Astrocyte (in vitro differentiated cells and primary cell): ENCODE data around the gene APBA2. TPM values are rescaled to one million over a fixed set of nuclear protein-coding genes. Genes with fewer than 3 reads are reported as not detected.

Experiments used
- DNase-seq: peaks from one replicate; pipeline ENCODE4 v3.0.0-alpha.2; 2010; ENCODE audit warnings: low read depth
- FAIRE-seq: peaks from 2 replicates; lab custom pipeline; 2011; peaks lifted over from hg19 to GRCh38; lab: Jason Lieb, UNC
- H2AFZ ChIP-seq: 2 replicates; pipeline ENCODE4 v1.6.0; 2012; ENCODE audit warnings: low read depth, low read length, inconsistent platforms
- H3K27ac ChIP-seq: 2 replicates; pipeline ENCODE4 v1.5.1; 2011; ENCODE audit warnings: low read depth, low read length, inconsistent platforms
- H3K27me3 ChIP-seq: 2 replicates; pipeline ENCODE4 v1.6.0; 2011; ENCODE audit warnings: low read length, inconsistent platforms; ENCODE audit not compliant: insufficient read depth
- H3K36me3 ChIP-seq: 2 replicates; pipeline ENCODE4 v1.5.1; 2011; ENCODE audit warnings: low read length, inconsistent platforms; ENCODE audit not compliant: insufficient read depth
- H3K4me1 ChIP-seq: 2 replicates; pipeline ENCODE4 v1.5.1; 2011; ENCODE audit warnings: low read length, inconsistent platforms; ENCODE audit not compliant: insufficient read depth
- H3K4me2 ChIP-seq: 2 replicates; pipeline ENCODE4 v1.6.0; 2012; ENCODE audit warnings: low read length, inconsistent platforms
- H3K4me3 ChIP-seq: 2 replicates; pipeline ENCODE4 v1.5.1; 2011; ENCODE audit warnings: low read depth, mild to moderate bottlenecking, low read length, inconsistent platforms; ENCODE audit not compliant: insufficient read depth
- H3K79me2 ChIP-seq: 2 replicates; pipeline ENCODE4 v1.6.0; 2012; ENCODE audit warnings: mild to moderate bottlenecking, low read length, inconsistent platforms; ENCODE audit not compliant: insufficient read depth
- H3K9ac ChIP-seq: 2 replicates; pipeline ENCODE4 v1.6.0; 2012; ENCODE audit warnings: mild to moderate bottlenecking, low read length, inconsistent platforms
- H3K9me3 ChIP-seq: 2 replicates; pipeline ENCODE4 v1.5.1; 2012; ENCODE audit warnings: low read depth, mild to moderate bottlenecking, low read length, inconsistent platforms; ENCODE audit not compliant: insufficient read depth
- H4K20me1 ChIP-seq: 2 replicates; pipeline ENCODE4 v1.6.0; 2012; ENCODE audit warnings: low read length, inconsistent platforms; ENCODE audit not compliant: insufficient read depth
- H3K27ac Mint-ChIP-seq: one replicate; pipeline ENCODE4 v1.8.0; 2021; ENCODE audit warnings: mild to moderate bottlenecking, mixed read lengths; ENCODE audit not compliant: unreplicated experiment
- H3K27me3 Mint-ChIP-seq: one replicate; pipeline ENCODE4 v1.8.0; 2021; ENCODE audit warnings: low read depth, mixed read lengths; ENCODE audit not compliant: unreplicated experiment
- H3K36me3 Mint-ChIP-seq: one replicate; pipeline ENCODE4 v1.8.0; 2021; ENCODE audit warnings: low read depth, mixed read lengths; ENCODE audit not compliant: unreplicated experiment
- H3K4me1 Mint-ChIP-seq: one replicate; pipeline ENCODE4 v1.8.0; 2021; ENCODE audit warnings: low read depth, mixed read lengths; ENCODE audit not compliant: unreplicated experiment
- H3K4me3 Mint-ChIP-seq: one replicate; pipeline ENCODE4 v1.8.0; 2021; ENCODE audit warnings: mild to moderate bottlenecking, moderate library complexity, mixed read lengths; ENCODE audit not compliant: unreplicated experiment
- H3K9me3 Mint-ChIP-seq: one replicate; pipeline ENCODE4 v1.8.0; 2021; ENCODE audit warnings: mild to moderate bottlenecking, mixed read lengths; ENCODE audit not compliant: unreplicated experiment
- EZH2 ChIP-seq: IDR thresholded peaks from 2 replicates; pipeline ENCODE4 v1.6.1; 2012; ENCODE audit warnings: mild to moderate bottlenecking, low read length, inconsistent platforms; ENCODE audit not compliant: insufficient read depth
- total RNA-seq: library from RNA; stranded (reverse); gene quantifications from 2 replicates; pipeline ENCODE4 v1.2.1, GENCODE V29; 2021
- TF ChIP-seq, protein P1 (sequence below): IDR thresholded peaks from 2 replicates; pipeline ENCODE4 v1.5.1; 2011; ENCODE audit warnings: low read depth, mild to moderate bottlenecking, inconsistent platforms, low read length, moderate library complexity; ENCODE audit not compliant: insufficient read depth

Gene APBA2
- total RNA-seq, 1 donor from 2014 or later = 15.2 TPM

DNA sequence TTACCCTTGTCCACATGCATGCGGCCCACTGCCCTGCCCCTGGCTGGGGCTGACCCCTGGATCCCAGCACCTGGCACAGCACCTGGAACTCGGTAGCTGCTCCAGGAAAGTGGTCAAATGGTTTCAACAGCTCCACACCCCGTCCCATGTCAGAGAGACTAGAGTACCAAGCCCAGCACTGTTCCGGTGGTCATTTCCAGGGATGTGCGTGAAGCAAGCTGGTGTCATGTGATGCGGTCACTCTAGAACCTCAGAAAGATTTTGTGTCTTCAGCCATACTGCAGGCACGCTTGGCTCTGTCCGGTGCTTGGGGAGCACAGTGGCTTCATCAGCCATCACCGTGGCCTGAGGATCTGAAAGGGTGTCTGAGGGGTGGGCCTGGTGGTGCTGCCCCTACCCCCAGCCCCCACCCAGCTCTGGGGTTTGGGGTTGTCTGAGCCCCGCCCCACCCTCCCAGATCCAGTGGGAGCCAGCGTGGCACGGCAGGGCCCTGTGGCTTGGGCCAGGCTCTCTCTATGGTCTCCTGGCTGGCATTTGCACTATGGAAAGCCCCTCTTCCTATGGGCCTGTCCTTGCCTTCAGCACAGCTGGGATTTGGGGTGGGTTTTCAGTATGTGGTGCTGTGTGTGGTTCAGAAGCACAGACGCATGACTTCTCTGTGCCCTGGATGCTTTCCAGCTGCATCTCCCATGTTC, 15.3 kb downstream of the APBA2 start:
- H3K27me3 Mint-ChIP-seq = peaks cover 2% of the 10 kb centered on the region
- H3K4me3 Mint-ChIP-seq = no peak overlapping the region
- Histone ChIP-seq H3K4me2 (no peak overlapping the region), H2AFZ (no peak overlapping the region), H4K20me1 (peaks cover 39% of the 10 kb centered on the region), H3K9ac (no peak overlapping the region), H3K79me2 (peaks cover 48% of the 10 kb centered on the region), H3K36me3 (no peaks in the 10 kb centered on the region), H3K27ac (no peak overlapping the region), H3K4me1 (peaks cover 3% of the 10 kb centered on the region), H3K4me3 (no peak overlapping the region), H3K9me3 (no peaks in the 10 kb centered on the region), H3K27me3 (no peaks in the 10 kb centered on the region)
- FAIRE-seq = no peak
- no peak for TF ChIP-seq EZH2
- TF ChIP-seq, protein P1, sequence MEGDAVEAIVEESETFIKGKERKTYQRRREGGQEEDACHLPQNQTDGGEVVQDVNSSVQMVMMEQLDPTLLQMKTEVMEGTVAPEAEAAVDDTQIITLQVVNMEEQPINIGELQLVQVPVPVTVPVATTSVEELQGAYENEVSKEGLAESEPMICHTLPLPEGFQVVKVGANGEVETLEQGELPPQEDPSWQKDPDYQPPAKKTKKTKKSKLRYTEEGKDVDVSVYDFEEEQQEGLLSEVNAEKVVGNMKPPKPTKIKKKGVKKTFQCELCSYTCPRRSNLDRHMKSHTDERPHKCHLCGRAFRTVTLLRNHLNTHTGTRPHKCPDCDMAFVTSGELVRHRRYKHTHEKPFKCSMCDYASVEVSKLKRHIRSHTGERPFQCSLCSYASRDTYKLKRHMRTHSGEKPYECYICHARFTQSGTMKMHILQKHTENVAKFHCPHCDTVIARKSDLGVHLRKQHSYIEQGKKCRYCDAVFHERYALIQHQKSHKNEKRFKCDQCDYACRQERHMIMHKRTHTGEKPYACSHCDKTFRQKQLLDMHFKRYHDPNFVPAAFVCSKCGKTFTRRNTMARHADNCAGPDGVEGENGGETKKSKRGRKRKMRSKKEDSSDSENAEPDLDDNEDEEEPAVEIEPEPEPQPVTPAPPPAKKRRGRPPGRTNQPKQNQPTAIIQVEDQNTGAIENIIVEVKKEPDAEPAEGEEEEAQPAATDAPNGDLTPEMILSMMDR = no peak
- H3K36me3 Mint-ChIP-seq = peaks cover 2% of the 10 kb centered on the region
- no peak overlapping the region for H3K27ac Mint-ChIP-seq
- peaks cover 5% of the 10 kb centered on the region for H3K4me1 Mint-ChIP-seq
- H3K9me3 Mint-ChIP-seq = no peaks in the 10 kb centered on the region
- no peak for DNase-seq

DNA sequence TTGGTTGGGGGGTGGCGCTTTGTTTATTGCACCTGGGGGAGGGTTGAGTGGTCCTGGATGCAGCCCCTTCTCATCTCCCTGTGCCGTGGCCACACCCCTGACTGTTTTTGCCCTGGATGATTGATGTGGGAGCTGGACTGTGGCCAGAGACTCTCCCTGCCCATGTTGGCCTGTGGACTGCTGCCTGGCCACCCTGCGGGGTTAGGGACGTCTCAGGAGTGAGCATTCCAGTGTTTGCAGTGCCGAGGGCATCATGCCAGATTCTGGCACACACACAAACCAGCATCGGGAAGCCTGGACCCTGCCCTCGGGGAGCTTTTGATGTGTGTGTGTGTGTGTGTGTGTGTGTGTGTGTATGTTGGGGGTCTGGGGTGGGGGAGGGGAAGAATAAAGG, 15.8 kb downstream of the APBA2 start:
- Histone ChIP-seq H3K9ac (no peak overlapping the region), H3K79me2 (peaks cover 52% of the 10 kb centered on the region), H3K9me3 (no peaks in the 10 kb centered on the region), H3K27ac (no peak overlapping the region), H3K4me2 (no peak overlapping the region), H3K27me3 (no peaks in the 10 kb centered on the region), H3K4me1 (peaks cover 3% of the 10 kb centered on the region), H4K20me1 (peaks cover 44% of the 10 kb centered on the region), H2AFZ (no peak overlapping the region), H3K36me3 (no peaks in the 10 kb centered on the region), H3K4me3 (no peak overlapping the region)
- no peaks in the 10 kb centered on the region for H3K9me3 Mint-ChIP-seq
- no peak for DNase-seq
- H3K36me3 Mint-ChIP-seq = peaks cover 2% of the 10 kb centered on the region
- peaks cover 2% of the 10 kb centered on the region for H3K27me3 Mint-ChIP-seq
- TF ChIP-seq EZH2 = no peak
- TF ChIP-seq, protein P1 = no peak
- FAIRE-seq = no peak
- peaks cover 5% of the 10 kb centered on the region for H3K4me1 Mint-ChIP-seq
- H3K27ac Mint-ChIP-seq = no peak overlapping the region
- no peak overlapping the region for H3K4me3 Mint-ChIP-seq
